Measurements from ENCODE around the gene LHFPL3.

Gene LHFPL3

DNA sequence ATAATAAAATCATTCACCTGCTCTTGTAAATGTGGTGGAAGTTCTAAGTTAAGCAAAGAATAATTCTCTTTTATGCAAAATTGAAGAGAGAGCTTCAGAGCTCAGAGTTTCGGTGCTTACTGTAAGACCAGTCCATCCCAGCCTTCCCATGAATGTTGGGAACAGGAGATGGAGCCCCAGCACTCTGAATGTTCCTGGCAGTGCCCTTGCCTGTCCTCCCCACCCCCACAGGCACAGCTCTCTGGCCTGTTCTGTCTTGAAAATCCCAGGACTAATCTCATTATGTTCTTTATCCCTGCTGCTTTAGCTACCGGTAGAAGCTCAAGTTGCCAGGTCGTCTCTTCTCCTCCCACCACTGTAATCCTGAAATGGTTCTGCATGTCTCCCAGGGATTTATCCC lies 29.1 kb upstream of the LHFPL3 start:
- DNase-seq (ENCODE audit: extremely low read depth, low read depth): no peak
- no peak overlapping the region for H3K4me3 ChIP-seq (replicated peaks; ENCODE audit: low read depth, low read length)
- TF ChIP-seq, protein P1, sequence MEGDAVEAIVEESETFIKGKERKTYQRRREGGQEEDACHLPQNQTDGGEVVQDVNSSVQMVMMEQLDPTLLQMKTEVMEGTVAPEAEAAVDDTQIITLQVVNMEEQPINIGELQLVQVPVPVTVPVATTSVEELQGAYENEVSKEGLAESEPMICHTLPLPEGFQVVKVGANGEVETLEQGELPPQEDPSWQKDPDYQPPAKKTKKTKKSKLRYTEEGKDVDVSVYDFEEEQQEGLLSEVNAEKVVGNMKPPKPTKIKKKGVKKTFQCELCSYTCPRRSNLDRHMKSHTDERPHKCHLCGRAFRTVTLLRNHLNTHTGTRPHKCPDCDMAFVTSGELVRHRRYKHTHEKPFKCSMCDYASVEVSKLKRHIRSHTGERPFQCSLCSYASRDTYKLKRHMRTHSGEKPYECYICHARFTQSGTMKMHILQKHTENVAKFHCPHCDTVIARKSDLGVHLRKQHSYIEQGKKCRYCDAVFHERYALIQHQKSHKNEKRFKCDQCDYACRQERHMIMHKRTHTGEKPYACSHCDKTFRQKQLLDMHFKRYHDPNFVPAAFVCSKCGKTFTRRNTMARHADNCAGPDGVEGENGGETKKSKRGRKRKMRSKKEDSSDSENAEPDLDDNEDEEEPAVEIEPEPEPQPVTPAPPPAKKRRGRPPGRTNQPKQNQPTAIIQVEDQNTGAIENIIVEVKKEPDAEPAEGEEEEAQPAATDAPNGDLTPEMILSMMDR (IDR thresholded peaks at IDR 0.05; ENCODE audit: low read depth, low read length, missing control alignments): no peak

- TF ChIP-seq, protein P1 (IDR thresholded peaks at IDR 0.05; ENCODE audit: low read depth, low read length, missing control alignments): no peak
- no peak overlapping the region for H3K4me3 ChIP-seq (replicated peaks; ENCODE audit: low read depth, low read length)
- no peak for DNase-seq (ENCODE audit: extremely low read depth, low read depth)
These were observed 28.6 kb upstream of the LHFPL3 start for GRCh38 chr7:104299777-104300176.

GRCh38 chr7:104306793-104307192 lies 21.6 kb upstream of the LHFPL3 start:
- DNase-seq (ENCODE audit: extremely low read depth, low read depth): no peak
- H3K4me3 ChIP-seq (replicated peaks; ENCODE audit: low read depth, low read length): no peak overlapping the region
- TF ChIP-seq, protein P1 (IDR thresholded peaks at IDR 0.05; ENCODE audit: low read depth, low read length, missing control alignments): no peak

- DNase-seq (ENCODE audit: extremely low read depth, low read depth): no peak
- TF ChIP-seq, protein P1 (IDR thresholded peaks at IDR 0.05; ENCODE audit: low read depth, low read length, missing control alignments): no peak
These were observed 10.3 kb upstream of the LHFPL3 start for GRCh38 chr7:104317948-104318629.

DNA sequence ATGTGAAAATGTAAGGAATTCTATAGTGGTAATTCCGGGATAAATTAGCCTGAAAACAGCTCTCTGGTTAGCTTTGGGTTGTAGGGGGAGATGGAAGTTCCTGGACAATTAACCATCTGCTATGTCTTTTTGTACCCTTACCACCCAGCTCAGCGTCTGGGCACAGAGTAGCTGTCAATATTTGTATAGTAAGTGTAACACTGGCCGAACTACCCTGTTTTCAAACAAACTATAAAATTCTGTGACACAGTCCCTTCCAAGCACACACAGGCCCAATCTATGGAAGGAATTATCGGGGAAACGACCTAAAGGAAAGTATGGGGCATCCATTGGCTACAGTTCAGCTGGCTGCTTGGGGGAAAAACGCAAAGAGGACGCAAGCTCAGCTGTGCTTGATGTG lies 869 bp upstream of the LHFPL3 start:
- DNase-seq (ENCODE audit: extremely low read depth, low read depth): no peak
- TF ChIP-seq, protein P1 (IDR thresholded peaks at IDR 0.05; ENCODE audit: low read depth, low read length, missing control alignments): no peak
- H3K4me3 ChIP-seq (replicated peaks; ENCODE audit: low read depth, low read length): no peak overlapping the region

More at GRCh38 chr7:104317948-104318629, 10.3 kb upstream of the LHFPL3 start:
- no peak overlapping the region for H3K4me3 ChIP-seq (replicated peaks; ENCODE audit: low read depth, low read length)

- no peak overlapping the region for H3K4me3 ChIP-seq (replicated peaks; ENCODE audit: low read depth, low read length)
- TF ChIP-seq, protein P1 (IDR thresholded peaks at IDR 0.05; ENCODE audit: low read depth, low read length, missing control alignments): no peak
- DNase-seq (ENCODE audit: extremely low read depth, low read depth): no peak
These were observed 486 bp upstream of the LHFPL3 start for GRCh38 chr7:104327938-104328295.

All from HFF-Myc (cell line).